Measurements from ENCODE around the gene FOXC2. TPM values are rescaled to one million over a fixed set of nuclear protein-coding genes. Genes with fewer than 3 reads are reported as not detected.

The FOXC2 gene
- total RNA-seq, 2 donors from 2014 or later, result 54.5 to 60.7 TPM

DNA sequence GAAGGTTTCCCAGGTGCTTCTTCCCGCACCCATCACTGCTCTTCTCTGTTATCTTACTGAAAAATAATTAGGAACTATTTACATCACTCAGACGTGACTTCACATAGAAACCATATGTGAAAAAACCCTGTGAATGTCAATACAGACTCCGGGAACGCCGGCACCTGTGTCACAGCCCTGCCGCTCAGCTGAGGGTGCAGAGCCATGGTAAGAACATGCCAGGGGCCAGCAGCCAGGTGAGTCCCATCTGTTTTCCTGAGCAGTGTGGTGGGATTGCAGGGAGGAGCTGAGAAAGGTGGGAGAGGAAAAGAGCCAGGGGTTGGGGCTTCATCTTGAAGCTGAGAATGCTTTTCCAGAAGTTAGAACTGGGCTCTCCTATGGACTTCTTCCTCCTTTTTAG is 42.6 kb upstream of the FOXC2 start:
- Histone ChIP-seq H3K27me3 (replicated peaks; ENCODE audit: insufficient read depth) (peaks cover 11% of the 10 kb centered on the region), H3K27ac (no peak overlapping the region), H3K4me3 (no peak overlapping the region), H3K4me1 (ENCODE audit: control insufficient read depth in 1 of 2, low read depth in 2 of 2) (peaks cover 4 to 10% of the 10 kb centered on the region in 2 donors), H3K36me3 (peaks cover 3% of the 10 kb centered on the region), H3K9me3 (no peaks in the 10 kb centered on the region)
- TF ChIP-seq CTCF (IDR thresholded peaks at IDR 0.05), result no peak
- ATAC-seq (ENCODE audit: insufficient number of reproducible peaks, low FRiP score, low read depth) (no peak), DNase-seq (ENCODE audit: low spot score) (no peak)

DNA sequence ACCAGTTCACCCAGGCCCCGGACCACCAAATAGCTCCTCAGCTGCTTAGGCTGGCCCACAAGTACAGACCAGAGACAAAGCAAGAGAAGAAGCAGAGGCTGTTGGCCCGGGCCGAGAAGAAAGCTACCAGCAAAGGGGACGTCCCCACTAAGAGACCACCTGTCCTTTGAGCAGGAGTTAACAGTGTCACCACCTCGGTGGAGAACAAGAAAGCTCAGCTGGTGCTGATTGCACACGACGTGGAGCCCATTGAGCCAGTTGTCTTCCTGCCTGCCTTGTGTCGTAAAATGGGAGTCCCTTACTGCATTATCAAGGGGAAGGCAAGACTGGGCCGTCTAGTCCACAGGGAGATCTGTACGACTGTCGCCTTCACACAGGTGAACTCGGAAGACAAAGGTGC is 40.9 kb upstream of the FOXC2 start:
- TF ChIP-seq CTCF (IDR thresholded peaks at IDR 0.05), result no peak
- H3K27ac ChIP-seq, result no peak overlapping the region
- no peaks in the 10 kb centered on the region for H3K9me3 ChIP-seq
- no peak overlapping the region for H3K4me3 ChIP-seq
- H3K36me3 ChIP-seq, result peaks cover 3% of the 10 kb centered on the region
- H3K4me1 ChIP-seq (ENCODE audit: control insufficient read depth in 1 of 2, low read depth in 2 of 2), result no peaks in the 10 kb centered on the region
- peaks cover under 1% of the 10 kb centered on the region for H3K27me3 ChIP-seq (replicated peaks; ENCODE audit: insufficient read depth)
- ATAC-seq (ENCODE audit: insufficient number of reproducible peaks, low FRiP score, low read depth), result no peak
- DNase-seq (ENCODE audit: low spot score), result no peak

DNA sequence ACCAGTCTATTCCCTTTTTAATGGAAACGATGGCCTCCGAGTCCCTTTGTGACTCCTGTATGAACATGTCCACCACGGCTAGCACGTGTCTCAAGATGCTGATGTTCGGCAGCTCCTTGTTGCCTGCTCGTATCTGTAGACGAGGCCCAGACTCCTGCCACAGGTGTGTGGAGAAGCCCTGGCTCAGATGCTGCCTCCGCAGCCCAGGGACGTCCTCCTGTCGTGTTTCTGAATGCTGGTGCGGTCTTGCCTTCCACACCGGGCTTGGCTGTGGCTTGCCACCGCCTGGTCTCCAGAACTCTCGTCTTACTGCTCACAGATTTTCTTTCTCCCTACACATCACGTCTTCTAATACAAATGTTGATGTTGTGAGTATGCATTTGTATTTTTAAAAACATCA is 39.3 kb upstream of the FOXC2 start:
- no peak for TF ChIP-seq CTCF (IDR thresholded peaks at IDR 0.05)
- no peak for ATAC-seq (ENCODE audit: insufficient number of reproducible peaks, low FRiP score, low read depth)
- no peaks in the 10 kb centered on the region for H3K27me3 ChIP-seq (replicated peaks; ENCODE audit: insufficient read depth)
- H3K27ac ChIP-seq, result no peak overlapping the region
- no peak for DNase-seq (ENCODE audit: low spot score)
- H3K4me1 ChIP-seq (ENCODE audit: control insufficient read depth in 1 of 2, low read depth in 2 of 2), result no peaks in the 10 kb centered on the region
- H3K9me3 ChIP-seq, result no peaks in the 10 kb centered on the region
- H3K36me3 ChIP-seq, result peaks cover 3% of the 10 kb centered on the region
- no peak overlapping the region for H3K4me3 ChIP-seq

DNA sequence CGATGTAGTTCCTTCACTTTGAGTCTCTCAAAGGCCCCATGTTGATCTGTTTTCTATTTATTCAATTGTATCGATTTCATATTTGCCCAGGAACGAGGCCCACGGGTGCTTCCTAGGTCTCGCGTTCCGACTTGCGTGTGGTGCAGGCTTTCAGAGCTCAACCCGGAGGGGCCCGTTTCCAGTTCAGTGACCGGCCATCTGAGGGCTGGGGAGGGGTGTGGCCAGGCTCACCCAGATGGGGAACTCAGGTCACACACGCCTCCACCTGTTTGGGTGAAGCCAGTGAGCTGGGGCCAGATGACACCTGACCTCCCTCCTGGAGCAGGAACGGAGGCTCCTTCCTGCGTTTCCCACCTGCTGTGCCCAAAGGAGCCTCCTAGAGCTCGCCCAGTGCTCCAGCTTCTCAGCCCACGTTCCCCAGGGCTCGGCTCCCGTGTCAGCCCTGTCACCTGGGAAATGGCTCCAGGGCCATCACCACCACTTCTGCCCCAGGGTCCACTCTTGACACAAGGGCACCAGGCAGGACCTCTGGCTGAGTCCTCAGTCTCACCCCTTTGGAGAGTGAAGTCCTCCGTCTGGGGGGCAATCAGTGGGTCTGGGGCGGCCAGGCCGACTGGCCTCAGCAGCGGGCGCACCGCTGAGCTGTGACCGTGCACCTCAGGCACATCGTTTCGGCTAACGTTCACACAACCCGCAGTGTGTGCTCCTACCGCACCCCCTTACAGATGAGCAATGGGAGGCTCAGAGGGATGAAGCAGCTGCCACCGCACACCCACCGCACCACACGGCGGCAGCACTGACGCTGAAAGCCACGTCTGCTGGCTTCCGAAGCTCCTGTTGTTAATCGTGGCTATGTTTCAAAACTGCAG is 38.3 kb upstream of the FOXC2 start:
- Histone ChIP-seq H3K4me3 (no peak overlapping the region), H3K4me1 (ENCODE audit: control insufficient read depth in 1 of 2, low read depth in 2 of 2) (no peaks in the 10 kb centered on the region), H3K9me3 (no peaks in the 10 kb centered on the region), H3K27me3 (replicated peaks; ENCODE audit: insufficient read depth) (no peaks in the 10 kb centered on the region), H3K36me3 (peaks cover 10% of the 10 kb centered on the region), H3K27ac (no peak overlapping the region)
- TF ChIP-seq CTCF (IDR thresholded peaks at IDR 0.05), result no peak
- ATAC-seq (ENCODE audit: insufficient number of reproducible peaks, low FRiP score, low read depth), result no peak
- DNase-seq (ENCODE audit: low spot score), result no peak

DNA sequence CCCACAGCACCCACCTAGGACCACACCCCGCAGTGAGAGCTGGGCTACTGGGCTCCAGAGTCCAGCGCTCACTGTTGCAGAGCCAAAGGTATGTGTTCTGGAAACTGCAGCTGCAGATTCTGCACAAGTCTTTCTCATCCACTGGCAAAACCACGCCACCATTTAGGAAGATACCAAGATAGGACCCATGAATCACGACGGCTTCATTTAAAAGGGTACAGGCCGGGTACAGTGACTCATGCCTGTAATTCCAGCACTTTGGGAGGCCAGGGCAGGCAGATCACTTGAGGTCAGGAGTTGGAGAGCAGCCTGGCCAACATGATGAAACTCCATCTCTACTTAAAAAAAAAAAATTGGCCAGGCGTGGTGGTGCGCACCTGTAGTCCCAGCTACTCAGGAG is 37.5 kb upstream of the FOXC2 start:
- Histone ChIP-seq H3K27me3 (replicated peaks; ENCODE audit: insufficient read depth) (no peaks in the 10 kb centered on the region), H3K9me3 (no peaks in the 10 kb centered on the region), H3K36me3 (peaks cover 10% of the 10 kb centered on the region), H3K4me1 (ENCODE audit: control insufficient read depth in 1 of 2, low read depth in 2 of 2) (no peaks in the 10 kb centered on the region), H3K27ac (no peak overlapping the region), H3K4me3 (no peak overlapping the region)
- ATAC-seq (ENCODE audit: insufficient number of reproducible peaks, low FRiP score, low read depth), result no peak
- TF ChIP-seq CTCF (IDR thresholded peaks at IDR 0.05), result no peak
- no peak for DNase-seq (ENCODE audit: low spot score)

All from thoracic aorta (tissue), 2 donors.